Gastroesophageal sphincter (tissue), 4 donors: ENCODE measurements around the gene MYPN. TPM values are rescaled to one million over a fixed set of nuclear protein-coding genes. Genes with fewer than 3 reads are reported as not detected.
"Not testable (repeated sequence)": the region's sequence is repeated elsewhere in the genome, so short reads cannot be mapped to it uniquely, and the experiment has no call there.

Source experiments
- ATAC-seq: fragments of 150-250 bp; one replicate; pipeline ENCODE4 v1.9.1; 2016; ENCODE audit warnings: mild to moderate bottlenecking, moderate library complexity
- H3K27ac ChIP-seq, 4 donors: fragments of 200-600 bp; sonication (generic) in 3 of 4; 1 replicate in 3 of 4; 2 replicates in 1 of 4; pipeline ENCODE4 v1.5.1; 2016 to 2019
- H3K27me3 ChIP-seq: fragments of 200-600 bp; sonication (generic); one replicate; pipeline ENCODE4 v1.5.1; 2019
- H3K36me3 ChIP-seq, 2 donors: fragments of 200-600 bp; sonication (generic); one replicate each; pipeline ENCODE4 v1.5.1; 2019; ENCODE audit warnings: control low read depth in 1 of 2
- H3K4me1 ChIP-seq, 3 donors: fragments of 200-600 bp; sonication (generic); 1 replicate in 2 of 3; 2 replicates in 1 of 3; pipeline ENCODE4 v1.5.1; 2016 to 2019; ENCODE audit warnings: control low read depth in 2 of 3
- H3K4me3 ChIP-seq, 2 donors: fragments of 200-600 bp; sonication (generic); one replicate each; pipeline ENCODE4 v1.5.1; 2019; ENCODE audit warnings: mild to moderate bottlenecking in 1 of 2, moderate library complexity in 1 of 2
- H3K9me3 ChIP-seq, 3 donors: fragments of 200-600 bp; sonication (generic); one replicate each; pipeline ENCODE4 v1.5.1; 2017 to 2019; ENCODE audit warnings: control low read depth in 2 of 3
- EP300 ChIP-seq: sonication (generic); formaldehyde crosslinking; IDR thresholded peaks from one replicate; pipeline ENCODE4 v1.6.1; 2017; ENCODE audit warnings: antibody characterized with exemption, mild to moderate bottlenecking
- POLR2A ChIP-seq, 2 donors: fragments of 450-650 bp; IDR thresholded peaks; one replicate each; pipeline ENCODE4 v1.6.1; 2017; ENCODE audit warnings: antibody characterized with exemption in 2 of 2, mild to moderate bottlenecking in 2 of 2, moderate library complexity in 1 of 2
- POLR2AphosphoS5 ChIP-seq: sonication (generic); formaldehyde crosslinking; IDR thresholded peaks from one replicate; pipeline ENCODE4 v1.6.1; 2017; ENCODE audit warnings: antibody characterized with exemption
- WGBS, 2 donors: methylation state at CpG; one replicate each; pipeline ENCODE4 v1.1.5; 2018; ENCODE audit warnings: low coverage in 1 of 2; 5-methylcytosine and 5-hydroxymethylcytosine counted together
- total RNA-seq, 4 donors: library from RNA; depleted of rRNA; stranded (reverse); fragments of >200 nt; gene quantifications; one replicate each; pipeline ENCODE4 v1.1.0, GENCODE V29; 2016
- TF ChIP-seq, protein P1 (sequence below), 4 experiments: fragments of 200-600 bp in 2 of 4; fragments of 450-650 bp in 2 of 4; sonication (generic) in 1 of 4; IDR thresholded peaks; one replicate each; pipeline ENCODE4 v1.5.1; 2017 to 2019; ENCODE audit warnings: antibody characterized with exemption in 4 of 4, mild to moderate bottlenecking in 2 of 4, moderate library complexity in 2 of 4

MYPN gene
- total RNA-seq, 4 donors from 2014 or later = 0.79 to 1.9 TPM; not detected in 2

DNA sequence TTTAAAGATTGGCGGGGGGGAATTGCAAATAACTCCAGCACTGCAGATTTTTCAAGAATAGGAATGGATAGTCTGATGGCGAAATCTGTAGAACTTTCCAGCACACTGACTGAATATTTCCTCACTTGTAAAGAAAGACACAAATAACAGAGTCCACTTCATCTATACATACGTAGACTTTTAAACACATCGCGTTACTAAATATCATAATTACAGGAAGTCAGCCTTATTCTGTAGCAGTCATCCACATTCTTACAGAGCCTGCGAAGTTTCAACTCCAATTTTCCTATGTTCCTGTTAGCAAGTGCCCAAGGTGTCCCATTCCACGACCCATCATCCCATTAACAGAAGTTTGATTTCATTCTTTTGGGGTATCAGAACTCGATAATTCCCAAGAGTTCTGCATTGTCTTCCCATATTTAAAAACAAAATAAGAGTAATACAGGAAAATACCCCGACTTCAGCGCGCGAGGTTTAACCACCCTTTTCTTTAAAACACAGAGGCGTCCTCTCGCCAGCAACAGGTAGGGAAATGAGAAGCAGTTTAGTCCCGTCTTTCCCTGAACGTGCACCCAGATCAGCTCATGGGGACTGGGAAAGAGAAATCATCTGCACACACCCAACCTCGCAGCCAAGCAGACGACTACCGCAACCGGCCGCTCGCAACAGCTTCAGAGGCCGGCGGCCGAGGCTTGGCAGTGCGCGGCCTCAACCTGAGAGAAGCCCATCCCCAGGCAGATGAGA lies 35.1 kb upstream of the MYPN start:
- no peak for TF ChIP-seq POLR2AphosphoS5
- no peak for TF ChIP-seq EP300
- TF ChIP-seq, protein P1, sequence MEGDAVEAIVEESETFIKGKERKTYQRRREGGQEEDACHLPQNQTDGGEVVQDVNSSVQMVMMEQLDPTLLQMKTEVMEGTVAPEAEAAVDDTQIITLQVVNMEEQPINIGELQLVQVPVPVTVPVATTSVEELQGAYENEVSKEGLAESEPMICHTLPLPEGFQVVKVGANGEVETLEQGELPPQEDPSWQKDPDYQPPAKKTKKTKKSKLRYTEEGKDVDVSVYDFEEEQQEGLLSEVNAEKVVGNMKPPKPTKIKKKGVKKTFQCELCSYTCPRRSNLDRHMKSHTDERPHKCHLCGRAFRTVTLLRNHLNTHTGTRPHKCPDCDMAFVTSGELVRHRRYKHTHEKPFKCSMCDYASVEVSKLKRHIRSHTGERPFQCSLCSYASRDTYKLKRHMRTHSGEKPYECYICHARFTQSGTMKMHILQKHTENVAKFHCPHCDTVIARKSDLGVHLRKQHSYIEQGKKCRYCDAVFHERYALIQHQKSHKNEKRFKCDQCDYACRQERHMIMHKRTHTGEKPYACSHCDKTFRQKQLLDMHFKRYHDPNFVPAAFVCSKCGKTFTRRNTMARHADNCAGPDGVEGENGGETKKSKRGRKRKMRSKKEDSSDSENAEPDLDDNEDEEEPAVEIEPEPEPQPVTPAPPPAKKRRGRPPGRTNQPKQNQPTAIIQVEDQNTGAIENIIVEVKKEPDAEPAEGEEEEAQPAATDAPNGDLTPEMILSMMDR (IDR thresholded peaks at IDR 0.05) = no peak
- no peak for TF ChIP-seq POLR2A (IDR thresholded peaks at IDR 0.05)
- Histone ChIP-seq H3K27me3 (no peaks in the 10 kb centered on the region), H3K36me3 (peaks cover 0 to 11% of the 10 kb centered on the region in 2 donors), H3K4me1 (peaks cover 7 to 53% (median 11%) of the 10 kb centered on the region in 3 donors), H3K27ac (peak overlapping the region; percentile 97 to 99 (median 98)), H3K9me3 (no peaks in the 10 kb centered on the region), H3K4me3 (peak overlapping the region; percentile 89 to 99)
- ATAC-seq = peak; percentile 48
- 1 to 2% methylated on average over 12 to 18 of the region's 27 CpGs for WGBS, 2 donors

- Histone ChIP-seq H3K4me3 (peak within 1 kb of the TSS; percentile 89 to 99), H3K36me3 (peaks cover 0 to 4% of the 10 kb centered on the region in 2 donors), H3K4me1 (peaks cover 7 to 45% (median 11%) of the 10 kb centered on the region in 3 donors), H3K27me3 (no peaks in the 10 kb centered on the region), H3K27ac (peak within 1 kb of the TSS; percentile 97 to 99 (median 98)), H3K9me3 (no peaks in the 10 kb centered on the region)
- WGBS, 2 donors = 0% methylated on average over 8 to 18 of the region's 64 CpGs
- TF ChIP-seq, protein P1 (IDR thresholded peaks at IDR 0.05) = peak in 1 of 4 experiments; percentile 8
- TF ChIP-seq POLR2AphosphoS5 = peak; percentile 81
- no peak for TF ChIP-seq EP300
- peak; percentile 59 to 62 for TF ChIP-seq POLR2A (IDR thresholded peaks at IDR 0.05)
- ATAC-seq = peak; percentile 99
These were observed 34.3 kb upstream of the MYPN start, which contains the start of gene HERC4 for GRCh38 chr10:68074775-68075549. Gene HERC4, minus strand, starts transcription at chr10:68075283. Its CDS starts 2,175 bp downstream, at chr10:68073108.

DNA sequence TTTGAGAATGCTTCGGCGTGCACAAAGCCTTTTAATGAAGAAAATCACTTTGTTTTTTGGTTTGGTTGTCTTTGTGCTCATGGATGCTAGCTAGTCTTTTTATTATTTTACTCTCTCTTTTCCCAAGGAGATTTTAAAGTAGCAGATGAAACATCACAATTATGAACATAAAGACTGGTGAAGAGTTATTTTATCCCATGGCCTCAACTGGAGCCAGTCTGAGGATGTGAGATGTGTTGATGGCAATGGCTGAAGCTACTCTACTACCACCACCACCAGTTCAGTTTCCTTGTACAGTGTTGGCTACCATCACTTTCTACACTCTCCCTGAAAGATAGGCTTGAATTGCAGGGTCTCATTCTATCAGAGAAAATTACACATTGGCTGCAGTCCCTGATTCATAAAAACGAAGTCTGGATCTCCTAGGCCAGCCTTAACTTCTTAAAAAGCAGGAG lies 33.7 kb upstream of the MYPN start:
- Histone ChIP-seq H3K9me3 (no peaks in the 10 kb centered on the region), H3K4me1 (peaks cover 7 to 41% (median 11%) of the 10 kb centered on the region in 3 donors), H3K27me3 (no peaks in the 10 kb centered on the region), H3K36me3 (no peaks in the 10 kb centered on the region), H3K27ac (peak overlapping the region; percentile 52 to 99 (median 98)), H3K4me3 (peak overlapping the region; percentile 89 to 99)
- ATAC-seq = no peak
- WGBS, 2 donors = 23 to 27% methylated on average over 3 of the region's 3 CpGs
- TF ChIP-seq EP300 (no peak), POLR2AphosphoS5 (no peak), POLR2A (IDR thresholded peaks at IDR 0.05) (no peak)
- TF ChIP-seq, protein P1 (IDR thresholded peaks at IDR 0.05) = no peak

DNA sequence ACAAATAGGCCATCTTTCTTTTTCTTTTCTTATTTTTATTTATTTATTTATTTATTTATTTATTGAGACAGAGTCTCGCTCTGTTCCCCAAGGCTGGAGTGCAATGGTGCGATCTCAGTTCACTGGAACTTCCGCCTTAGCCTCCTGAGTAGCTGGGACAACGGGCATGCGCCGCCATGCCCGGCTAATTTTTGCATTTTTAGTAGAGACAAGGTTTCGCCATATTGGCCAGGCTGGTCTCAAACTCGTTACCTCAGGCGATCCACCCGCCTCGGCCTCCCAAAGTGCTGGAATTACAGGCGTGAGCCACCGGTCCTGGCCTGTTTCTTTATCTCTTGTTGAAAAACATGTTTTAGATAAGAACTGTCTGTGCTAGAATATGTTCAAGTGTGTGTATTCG lies 33.2 kb upstream of the MYPN start:
- ATAC-seq = not testable (repeated sequence)

DNA sequence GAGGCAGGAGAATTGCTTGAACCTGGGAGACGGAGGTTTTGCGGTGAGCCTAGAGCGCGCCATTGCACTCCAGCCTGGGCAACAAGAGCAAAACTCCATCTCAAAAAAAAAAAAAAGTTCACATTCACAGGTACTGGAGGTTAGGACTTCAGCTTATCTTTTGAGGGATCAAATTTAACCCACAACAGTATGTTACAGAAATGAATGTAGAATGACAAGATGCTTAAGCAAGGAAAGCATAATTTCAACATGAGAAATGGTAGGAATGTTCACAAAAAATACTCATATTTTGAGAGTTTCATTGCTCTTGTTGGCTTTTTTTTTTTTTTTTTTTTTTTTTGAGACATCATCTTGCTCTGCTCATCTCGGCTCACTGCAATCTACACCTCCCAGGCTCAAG lies 32.3 kb upstream of the MYPN start:
- Histone ChIP-seq H3K36me3 (no peaks in the 10 kb centered on the region), H3K27ac (no peak overlapping the region), H3K9me3 (no peaks in the 10 kb centered on the region), H3K4me1 (peaks cover 3 to 27% (median 11%) of the 10 kb centered on the region in 3 donors), H3K27me3 (no peaks in the 10 kb centered on the region), H3K4me3 (no peak overlapping the region)
- no peak for ATAC-seq
- no peak for TF ChIP-seq POLR2AphosphoS5
- no peak for TF ChIP-seq POLR2A (IDR thresholded peaks at IDR 0.05)
- TF ChIP-seq EP300 = no peak
- TF ChIP-seq, protein P1 (IDR thresholded peaks at IDR 0.05) = no peak
- 95% methylated on average over 5 of the region's 5 CpGs; no CpG with 5 or more reads in 1 of the 2 donors for WGBS, 2 donors

More for the DNA sequence above, 33.2 kb upstream of the MYPN start:
- H3K4me1 ChIP-seq = peaks cover 7 to 36% (median 11%) of the 10 kb centered on the region in 3 donors
- not testable (repeated sequence) for H3K9me3 ChIP-seq, H3K36me3 ChIP-seq, H3K4me3 ChIP-seq, H3K27me3 ChIP-seq, H3K27ac ChIP-seq
- whole genome bisulfite sequencing, 2 donors = 95 to 97% methylated on average over 5 to 15 of the region's 15 CpGs
